NCI-H524 treated with DMSO at 0.1 percent for 48 hours (cell line): ENCODE results near the gene KCNQ1OT1.

Experiments
- DNase-seq: peaks from one replicate; lab custom pipeline; 2025; lab: John Stamatoyannopoulos, UW

Gene KCNQ1OT1

GRCh38 chr11:2687223-2687530 lies 12.6 kb downstream of the KCNQ1OT1 start:
- no peak for DNase-seq

- no peak for DNase-seq
Observed at GRCh38 chr11:2686360-2687222, 13.2 kb downstream of the KCNQ1OT1 start.

GRCh38 chr11:2685566-2686359 lies 14.0 kb downstream of the KCNQ1OT1 start:
- no peak for DNase-seq

- no peak for DNase-seq
Observed at GRCh38 chr11:2685051-2685450, 14.7 kb downstream of the KCNQ1OT1 start.

GRCh38 chr11:2684581-2684980 lies 15.2 kb downstream of the KCNQ1OT1 start:
- DNase-seq, result no peak

- no peak for DNase-seq
Observed at GRCh38 chr11:2683806-2684205, 16.0 kb downstream of the KCNQ1OT1 start.

GRCh38 chr11:2681408-2682145 lies 18.2 kb downstream of the KCNQ1OT1 start:
- DNase-seq, result no peak

GRCh38 chr11:2679011-2679676 lies 20.6 kb downstream of the KCNQ1OT1 start:
- DNase-seq, result no peak

GRCh38 chr11:2678396-2678795 lies 21.4 kb downstream of the KCNQ1OT1 start:
- no peak for DNase-seq

- DNase-seq, result no peak
Observed at GRCh38 chr11:2677127-2677526, 22.7 kb downstream of the KCNQ1OT1 start.

GRCh38 chr11:2675540-2675939 lies 24.3 kb downstream of the KCNQ1OT1 start:
- DNase-seq, result no peak

GRCh38 chr11:2674658-2675131 lies 25.1 kb downstream of the KCNQ1OT1 start:
- DNase-seq, result no peak

GRCh38 chr11:2673871-2674471 lies 25.8 kb downstream of the KCNQ1OT1 start:
- DNase-seq, result no peak

- DNase-seq, result no peak
Observed at GRCh38 chr11:2673250-2673610, 26.6 kb downstream of the KCNQ1OT1 start.

GRCh38 chr11:2672553-2673249 lies 27.1 kb downstream of the KCNQ1OT1 start:
- no peak for DNase-seq

GRCh38 chr11:2671748-2672147 lies 28.0 kb downstream of the KCNQ1OT1 start:
- no peak for DNase-seq

- DNase-seq, result no peak
Observed at GRCh38 chr11:2670541-2671100, 29.2 kb downstream of the KCNQ1OT1 start.

- peak; percentile 29 for DNase-seq
Observed at GRCh38 chr11:2669634-2670469, 29.9 kb downstream of the KCNQ1OT1 start.

GRCh38 chr11:2668876-2669275 lies 30.9 kb downstream of the KCNQ1OT1 start:
- DNase-seq, result no peak

GRCh38 chr11:2667940-2668339 lies 31.9 kb downstream of the KCNQ1OT1 start:
- no peak for DNase-seq
